Prostate gland (tissue), 2 donors: ENCODE measurements around the gene SPOCK1. TPM values are rescaled to one million over a fixed set of nuclear protein-coding genes. Genes with fewer than 3 reads are reported as not detected.

Source experiments
- DNase-seq: peaks from one replicate; pipeline ENCODE4 v3.0.0-alpha.2; 2019; ENCODE audit warnings: low spot score
- H3K27ac ChIP-seq, 2 donors: fragments of 200-600 bp; sonication (generic); 2 replicates each; pipeline ENCODE4 v1.5.1; 2017 to 2019
- H3K27me3 ChIP-seq: fragments of 200-600 bp; sonication (generic); replicated peaks from 2 replicates; pipeline ENCODE4 v1.5.1; 2019; ENCODE audit not compliant: insufficient read depth
- H3K36me3 ChIP-seq, 2 donors: fragments of 200-600 bp; sonication (generic); 1 replicate in 1 of 2; 2 replicates in 1 of 2; pipeline versions ENCODE4 v1.5.1 to v1.8.1; 2017 to 2019
- H3K4me1 ChIP-seq: fragments of 200-600 bp; sonication (generic); replicated peaks from 2 replicates; pipeline ENCODE4 v1.5.1; 2019
- H3K4me3 ChIP-seq, 2 donors: fragments of 200-600 bp; sonication (generic); 2 replicates each; pipeline ENCODE4 v1.5.1; 2017 to 2019
- H3K9me3 ChIP-seq: fragments of 200-600 bp; sonication (generic); 2 replicates; pipeline ENCODE4 v1.5.1; 2017
- POLR2A ChIP-seq: fragments of 450-650 bp; IDR thresholded peaks from one replicate; pipeline ENCODE4 v1.6.1; 2016; ENCODE audit warnings: antibody characterized with exemption, mild to moderate bottlenecking
- POLR2AphosphoS5 ChIP-seq: sonication (generic); formaldehyde crosslinking; IDR thresholded peaks from one replicate; pipeline ENCODE4 v1.6.1; 2017; ENCODE audit warnings: antibody characterized with exemption
- WGBS: methylation state at CpG from one replicate; pipeline ENCODE4 v1.1.5; 2018; 5-methylcytosine and 5-hydroxymethylcytosine counted together
- intact Hi-C: fragments of 100-400 bp; cut with DNase I; formaldehyde crosslinking; loops from one replicate; pipeline ENCODE4 v1.14.2; 2022
- total RNA-seq, 2 donors: library from RNA; depleted of rRNA; stranded (reverse); fragments of >200 nt; gene quantifications; one replicate each; pipeline ENCODE4 v1.1.0, GENCODE V29; 2016
- TF ChIP-seq, protein P1 (sequence below), 4 experiments: fragments of 200-600 bp in 2 of 4; fragments of 450-650 bp in 2 of 4; sonication (generic) in 2 of 4; IDR thresholded peaks; 1 replicate in 3 of 4; 2 replicates in 1 of 4; pipeline ENCODE4 v1.5.1; 2016 to 2019; ENCODE audit warnings: antibody characterized with exemption in 4 of 4, mild to moderate bottlenecking in 2 of 4, moderate library complexity in 2 of 4

Gene SPOCK1
- total RNA-seq, 2 donors from 2014 or later, result 89.4 to 92.9 TPM

DNA sequence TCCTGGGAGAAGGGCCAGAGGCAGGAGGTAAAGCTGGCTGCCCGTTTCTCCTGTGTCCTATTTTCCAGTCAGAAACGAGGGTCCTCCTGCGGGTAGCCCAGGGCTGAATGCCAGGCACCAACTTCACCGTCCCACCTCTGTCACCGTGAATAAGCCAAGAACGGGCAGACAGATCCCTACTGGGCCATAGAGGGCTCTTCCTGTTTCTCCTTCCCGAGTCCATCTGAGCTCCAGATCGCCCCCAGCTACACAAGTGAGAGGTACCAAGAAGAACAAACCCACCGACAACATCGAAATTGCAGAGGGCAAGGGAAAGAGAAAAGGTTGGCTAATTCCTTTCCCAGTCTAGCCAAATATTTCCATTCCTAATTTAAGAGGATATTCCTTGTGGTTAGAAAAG, 93.7 kb downstream of the SPOCK1 start:
- H3K4me1 ChIP-seq, result no peaks in the 10 kb centered on the region
- intact Hi-C loops, result no loop called here

DNA sequence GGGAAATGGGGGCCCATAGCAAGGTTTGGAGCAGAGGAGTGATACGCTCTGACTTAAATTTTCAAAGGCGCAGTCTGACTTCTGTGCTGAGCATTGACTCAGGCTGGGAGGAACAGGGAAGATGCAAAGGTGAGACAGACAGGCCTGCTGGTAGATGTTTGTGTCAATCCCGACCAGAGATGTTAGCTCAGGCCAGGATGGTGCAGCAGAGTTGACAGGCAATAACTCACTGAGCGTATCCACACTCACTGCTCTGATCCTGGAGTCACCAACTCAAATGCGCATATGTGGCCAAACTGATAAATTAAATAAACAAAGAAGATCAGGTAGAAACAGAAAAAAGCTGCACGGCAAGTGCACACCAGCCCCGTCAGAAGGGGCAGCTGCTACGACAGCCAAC, 95.3 kb downstream of the SPOCK1 start:
- 60% methylated on average over 8 of the region's 8 CpGs for WGBS
- TF ChIP-seq, protein P1, sequence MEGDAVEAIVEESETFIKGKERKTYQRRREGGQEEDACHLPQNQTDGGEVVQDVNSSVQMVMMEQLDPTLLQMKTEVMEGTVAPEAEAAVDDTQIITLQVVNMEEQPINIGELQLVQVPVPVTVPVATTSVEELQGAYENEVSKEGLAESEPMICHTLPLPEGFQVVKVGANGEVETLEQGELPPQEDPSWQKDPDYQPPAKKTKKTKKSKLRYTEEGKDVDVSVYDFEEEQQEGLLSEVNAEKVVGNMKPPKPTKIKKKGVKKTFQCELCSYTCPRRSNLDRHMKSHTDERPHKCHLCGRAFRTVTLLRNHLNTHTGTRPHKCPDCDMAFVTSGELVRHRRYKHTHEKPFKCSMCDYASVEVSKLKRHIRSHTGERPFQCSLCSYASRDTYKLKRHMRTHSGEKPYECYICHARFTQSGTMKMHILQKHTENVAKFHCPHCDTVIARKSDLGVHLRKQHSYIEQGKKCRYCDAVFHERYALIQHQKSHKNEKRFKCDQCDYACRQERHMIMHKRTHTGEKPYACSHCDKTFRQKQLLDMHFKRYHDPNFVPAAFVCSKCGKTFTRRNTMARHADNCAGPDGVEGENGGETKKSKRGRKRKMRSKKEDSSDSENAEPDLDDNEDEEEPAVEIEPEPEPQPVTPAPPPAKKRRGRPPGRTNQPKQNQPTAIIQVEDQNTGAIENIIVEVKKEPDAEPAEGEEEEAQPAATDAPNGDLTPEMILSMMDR (IDR thresholded peaks at IDR 0.05), result no peak
- TF ChIP-seq POLR2A (no peak), POLR2AphosphoS5 (no peak)
- Histone ChIP-seq H3K27me3 (no peaks in the 10 kb centered on the region), H3K36me3 (no peaks in the 10 kb centered on the region), H3K27ac (no peak overlapping the region), H3K4me1 (no peaks in the 10 kb centered on the region), H3K9me3 (no peaks in the 10 kb centered on the region), H3K4me3 (no peak overlapping the region)
- DNase-seq, result no peak
- intact Hi-C loops, result no loop called here

More for the DNA sequence above, 93.7 kb downstream of the SPOCK1 start:
- H3K27ac ChIP-seq, result no peak overlapping the region
- TF ChIP-seq POLR2A (no peak), POLR2AphosphoS5 (no peak)
- TF ChIP-seq, protein P1 (IDR thresholded peaks at IDR 0.05), result no peak
- H3K4me3 ChIP-seq, result no peak overlapping the region
- DNase-seq, result no peak
- H3K27me3 ChIP-seq, result no peaks in the 10 kb centered on the region
- 78% methylated on average over 10 of the region's 10 CpGs for WGBS
- H3K9me3 ChIP-seq, result no peaks in the 10 kb centered on the region
- H3K36me3 ChIP-seq, result no peaks in the 10 kb centered on the region

DNA sequence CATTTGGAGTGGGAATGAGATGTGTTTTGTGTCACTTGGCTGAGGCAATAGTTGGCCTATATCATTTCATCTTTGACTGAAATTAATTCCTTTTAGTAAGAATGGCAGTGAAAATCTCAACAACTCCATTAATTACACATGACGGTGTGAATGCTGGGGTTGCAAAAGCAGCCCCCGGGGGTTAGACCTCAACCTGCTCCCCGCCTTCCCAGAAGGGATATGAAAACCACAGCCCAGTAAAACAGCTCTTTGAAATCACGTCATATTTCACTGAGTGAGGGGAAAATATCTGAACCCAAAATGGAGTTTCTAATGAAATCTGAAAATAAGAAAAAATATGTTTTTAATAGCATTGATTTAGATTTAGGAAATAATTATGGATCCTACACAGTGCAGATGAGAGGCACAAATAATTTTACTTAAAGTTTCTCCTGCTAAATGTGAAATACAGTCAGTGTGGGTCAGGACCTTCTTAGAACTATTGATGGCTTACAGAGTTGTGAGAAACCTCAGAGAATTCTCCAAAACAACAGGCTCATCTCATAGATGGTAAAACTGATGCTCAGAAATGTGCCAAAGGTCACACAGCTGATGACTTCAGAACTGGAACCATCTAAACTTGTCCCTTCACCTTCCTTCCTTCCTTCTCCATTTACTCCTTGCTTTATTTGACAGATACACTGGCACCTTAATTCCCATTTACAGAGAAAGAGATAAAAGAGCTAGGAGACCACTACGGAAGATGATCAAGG, 96.5 kb downstream of the SPOCK1 start:
- Histone ChIP-seq H3K9me3 (no peaks in the 10 kb centered on the region), H3K4me3 (no peak overlapping the region), H3K27ac (no peak overlapping the region), H3K36me3 (no peaks in the 10 kb centered on the region), H3K27me3 (no peaks in the 10 kb centered on the region), H3K4me1 (no peaks in the 10 kb centered on the region)
- TF ChIP-seq POLR2A (no peak), POLR2AphosphoS5 (no peak)
- TF ChIP-seq, protein P1 (IDR thresholded peaks at IDR 0.05), result no peak
- 92% methylated on average over 5 of the region's 5 CpGs for WGBS
- intact Hi-C loops, result no loop called here
- no peak for DNase-seq

DNA sequence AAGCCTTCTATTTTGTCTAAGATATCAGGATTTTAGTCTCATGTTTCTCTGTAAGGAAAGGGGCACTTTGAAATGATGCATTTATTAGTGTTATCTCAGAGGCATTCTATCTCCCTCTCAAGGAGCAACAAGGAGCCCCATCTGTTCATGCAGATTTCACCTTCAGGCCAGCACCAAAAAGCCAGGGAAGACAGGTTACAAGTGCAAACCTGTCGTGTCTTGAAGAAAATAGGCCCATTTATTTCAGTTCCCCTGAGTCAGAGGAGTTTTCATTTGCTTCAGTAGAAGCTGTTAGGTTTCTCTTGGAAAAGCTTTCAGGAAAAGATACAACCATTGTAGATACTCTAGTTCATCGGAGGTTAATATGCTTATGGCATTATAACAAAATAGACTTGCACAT, 97.2 kb downstream of the SPOCK1 start:
- H3K9me3 ChIP-seq, result no peaks in the 10 kb centered on the region
- no peak overlapping the region for H3K4me3 ChIP-seq
- intact Hi-C loops, result no loop called here
- H3K36me3 ChIP-seq, result no peaks in the 10 kb centered on the region
- DNase-seq, result no peak
- TF ChIP-seq POLR2AphosphoS5, result no peak
- TF ChIP-seq POLR2A, result no peak
- TF ChIP-seq, protein P1 (IDR thresholded peaks at IDR 0.05), result no peak
- no peaks in the 10 kb centered on the region for H3K27me3 ChIP-seq
- no peaks in the 10 kb centered on the region for H3K4me1 ChIP-seq
- WGBS, result 66% methylated on average over 2 of the region's 2 CpGs
- H3K27ac ChIP-seq, result no peak overlapping the region

DNA sequence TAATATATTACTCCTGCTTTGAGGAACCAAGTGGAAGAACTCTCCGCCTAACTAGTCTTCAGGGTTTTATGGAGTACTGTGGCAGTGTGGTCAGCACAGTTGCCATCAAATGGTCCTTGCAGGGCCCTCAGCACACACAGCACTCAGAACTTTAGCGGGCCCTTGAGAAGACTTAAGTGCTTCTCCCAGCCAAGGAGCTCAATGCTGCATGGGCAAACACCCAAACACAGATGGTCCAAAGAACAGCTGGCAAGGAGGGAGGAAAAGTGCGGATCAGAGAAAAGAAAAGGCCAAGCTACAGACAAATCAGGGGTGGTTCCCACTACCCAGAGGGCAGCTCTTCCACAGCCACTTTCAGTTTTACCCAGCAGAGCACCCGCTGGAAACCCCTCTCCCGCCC, 98.6 kb downstream of the SPOCK1 start:
- intact Hi-C loops, result no loop called here
- H3K36me3 ChIP-seq, result no peaks in the 10 kb centered on the region
- no peak for DNase-seq
- H3K9me3 ChIP-seq, result no peaks in the 10 kb centered on the region
- H3K4me3 ChIP-seq, result no peak overlapping the region
- no peak overlapping the region for H3K27ac ChIP-seq
- no peaks in the 10 kb centered on the region for H3K4me1 ChIP-seq
- TF ChIP-seq POLR2A (no peak), POLR2AphosphoS5 (no peak)
- TF ChIP-seq, protein P1 (IDR thresholded peaks at IDR 0.05), result no peak
- no peaks in the 10 kb centered on the region for H3K27me3 ChIP-seq
- WGBS, result 88% methylated on average over 5 of the region's 5 CpGs
